Body of pancreas (tissue), 4 donors: ENCODE measurements around the gene CHRNA10.

Source experiments
- POLR2A ChIP-seq, 3 donors: fragments of 450-650 bp; IDR thresholded peaks; one replicate each; pipeline ENCODE4 v1.6.1; 2016; ENCODE audit warnings: antibody characterized with exemption in 3 of 3, mild to moderate bottlenecking in 2 of 3
- TF ChIP-seq, protein P1 (sequence below), 7 experiments: fragments of 450-650 bp in 4 of 7; fragments of 200-600 bp in 3 of 7; sonication (generic) in 3 of 7; IDR thresholded peaks; one replicate each; pipeline ENCODE4 v1.5.1; 2016 to 2019; ENCODE audit warnings: antibody characterized with exemption in 7 of 7

GRCh38 chr11:3658252-3658651, 12.9 kb downstream of the CHRNA10 start:
- TF ChIP-seq, protein P1, sequence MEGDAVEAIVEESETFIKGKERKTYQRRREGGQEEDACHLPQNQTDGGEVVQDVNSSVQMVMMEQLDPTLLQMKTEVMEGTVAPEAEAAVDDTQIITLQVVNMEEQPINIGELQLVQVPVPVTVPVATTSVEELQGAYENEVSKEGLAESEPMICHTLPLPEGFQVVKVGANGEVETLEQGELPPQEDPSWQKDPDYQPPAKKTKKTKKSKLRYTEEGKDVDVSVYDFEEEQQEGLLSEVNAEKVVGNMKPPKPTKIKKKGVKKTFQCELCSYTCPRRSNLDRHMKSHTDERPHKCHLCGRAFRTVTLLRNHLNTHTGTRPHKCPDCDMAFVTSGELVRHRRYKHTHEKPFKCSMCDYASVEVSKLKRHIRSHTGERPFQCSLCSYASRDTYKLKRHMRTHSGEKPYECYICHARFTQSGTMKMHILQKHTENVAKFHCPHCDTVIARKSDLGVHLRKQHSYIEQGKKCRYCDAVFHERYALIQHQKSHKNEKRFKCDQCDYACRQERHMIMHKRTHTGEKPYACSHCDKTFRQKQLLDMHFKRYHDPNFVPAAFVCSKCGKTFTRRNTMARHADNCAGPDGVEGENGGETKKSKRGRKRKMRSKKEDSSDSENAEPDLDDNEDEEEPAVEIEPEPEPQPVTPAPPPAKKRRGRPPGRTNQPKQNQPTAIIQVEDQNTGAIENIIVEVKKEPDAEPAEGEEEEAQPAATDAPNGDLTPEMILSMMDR (IDR thresholded peaks at IDR 0.05): no peak
- no peak for TF ChIP-seq POLR2A (IDR thresholded peaks at IDR 0.05)
